HFFc6 (cell line): ENCODE data around the gene FHAD1. TPM values are rescaled to one million over a fixed set of nuclear protein-coding genes. Genes with fewer than 3 reads are reported as not detected.
A peak's percentile ranks its signal among the peaks of the same experiment; 100 is the strongest.

Experiments
- DNase-seq: peaks from one replicate; pipeline ENCODE4 v3.0.0-alpha.2; 2018
- H3K27ac Mint-ChIP-seq: 2 replicates; pipeline ENCODE4 v1.8.0; 2020; ENCODE audit warnings: mild to moderate bottlenecking, mixed read lengths
- H3K27me3 Mint-ChIP-seq: 2 replicates; pipeline ENCODE4 v1.8.0; 2021; ENCODE audit warnings: mild to moderate bottlenecking, moderate library complexity, mixed read lengths; ENCODE audit not compliant: insufficient read depth
- H3K36me3 Mint-ChIP-seq: 2 replicates; pipeline ENCODE4 v1.8.0; 2021; ENCODE audit warnings: low read depth, mixed read lengths
- H3K4me1 Mint-ChIP-seq: 2 replicates; pipeline ENCODE4 v1.8.0; 2020; ENCODE audit warnings: low read depth, mixed read lengths
- H3K4me3 Mint-ChIP-seq: 2 replicates; pipeline ENCODE4 v1.8.0; 2020; ENCODE audit warnings: mild to moderate bottlenecking, moderate library complexity, mixed read lengths
- H3K9me3 Mint-ChIP-seq: 2 replicates; pipeline ENCODE4 v1.8.0; 2020; ENCODE audit warnings: mild to moderate bottlenecking, mixed read lengths
- total RNA-seq, 6 experiments: library from RNA; stranded (reverse); fragmentation: NEBNext Ultra II Directional; extraction: Animal tissue kit (Norgen Biotek cat#: 25700); gene quantifications; 2 replicates in 1 of 6; 3 replicates in 5 of 6; pipeline ENCODE4 v1.2.3, GENCODE V29; 2021
- TF ChIP-seq, protein P1 (sequence below): fragments of 200-600 bp; sonication (generic); IDR thresholded peaks from 2 replicates; pipeline ENCODE4 v1.5.0; 2021; ENCODE audit warnings: antibody characterized with exemption, mild to moderate bottlenecking

FHAD1 gene
- total RNA-seq, 6 experiments from 2014 or later, result 0.16 to 0.25 TPM; not detected in 4

DNA sequence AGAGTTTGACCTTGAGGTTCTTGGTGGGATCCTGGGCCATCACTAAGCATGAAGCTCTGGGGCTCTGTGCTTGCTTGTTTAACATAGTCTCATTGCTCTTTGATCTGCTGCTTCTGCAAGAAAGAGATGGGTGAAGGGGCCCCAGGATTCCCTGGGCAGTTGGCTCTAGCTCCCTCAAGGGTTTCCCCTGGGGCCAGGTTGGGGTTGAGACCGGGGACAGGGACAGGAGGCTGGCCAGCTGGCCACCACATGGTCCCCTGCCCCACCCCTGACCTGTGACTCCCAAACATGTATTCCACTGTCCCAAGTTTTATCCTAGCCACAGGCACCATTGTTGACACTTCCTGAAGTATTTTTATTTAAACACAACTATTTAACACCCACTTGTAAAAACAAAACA is 69.5 kb downstream of the FHAD1 start:
- Mint-ChIP-seq H3K27ac (no peak overlapping the region), H3K27me3 (peaks cover 29% of the 10 kb centered on the region), H3K4me1 (no peaks in the 10 kb centered on the region), H3K9me3 (peaks cover 25% of the 10 kb centered on the region), H3K36me3 (peaks cover 11% of the 10 kb centered on the region), H3K4me3 (no peak overlapping the region)
- TF ChIP-seq, protein P1, sequence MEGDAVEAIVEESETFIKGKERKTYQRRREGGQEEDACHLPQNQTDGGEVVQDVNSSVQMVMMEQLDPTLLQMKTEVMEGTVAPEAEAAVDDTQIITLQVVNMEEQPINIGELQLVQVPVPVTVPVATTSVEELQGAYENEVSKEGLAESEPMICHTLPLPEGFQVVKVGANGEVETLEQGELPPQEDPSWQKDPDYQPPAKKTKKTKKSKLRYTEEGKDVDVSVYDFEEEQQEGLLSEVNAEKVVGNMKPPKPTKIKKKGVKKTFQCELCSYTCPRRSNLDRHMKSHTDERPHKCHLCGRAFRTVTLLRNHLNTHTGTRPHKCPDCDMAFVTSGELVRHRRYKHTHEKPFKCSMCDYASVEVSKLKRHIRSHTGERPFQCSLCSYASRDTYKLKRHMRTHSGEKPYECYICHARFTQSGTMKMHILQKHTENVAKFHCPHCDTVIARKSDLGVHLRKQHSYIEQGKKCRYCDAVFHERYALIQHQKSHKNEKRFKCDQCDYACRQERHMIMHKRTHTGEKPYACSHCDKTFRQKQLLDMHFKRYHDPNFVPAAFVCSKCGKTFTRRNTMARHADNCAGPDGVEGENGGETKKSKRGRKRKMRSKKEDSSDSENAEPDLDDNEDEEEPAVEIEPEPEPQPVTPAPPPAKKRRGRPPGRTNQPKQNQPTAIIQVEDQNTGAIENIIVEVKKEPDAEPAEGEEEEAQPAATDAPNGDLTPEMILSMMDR, result no peak
- no peak for DNase-seq

DNA sequence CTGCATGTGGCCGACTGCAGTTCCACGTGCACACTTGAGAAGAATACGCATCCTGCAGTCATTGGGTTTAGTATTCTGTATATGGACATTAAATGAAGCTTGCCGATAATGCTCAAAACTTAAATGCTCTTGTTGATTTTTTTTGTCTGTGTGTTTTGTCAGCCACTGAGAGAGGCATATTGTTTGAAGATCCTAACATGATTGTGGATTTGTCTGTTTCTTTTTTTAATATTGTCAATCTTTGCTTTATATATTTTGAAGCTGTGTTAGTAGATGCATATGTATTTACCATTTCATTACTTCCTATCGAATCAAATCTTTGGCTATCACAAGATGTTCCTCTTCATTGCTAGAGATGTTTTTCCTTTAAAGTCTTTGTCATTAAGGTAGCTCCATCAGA is 73.2 kb downstream of the FHAD1 start:
- peaks cover 15% of the 10 kb centered on the region for H3K9me3 Mint-ChIP-seq
- H3K4me3 Mint-ChIP-seq, result no peak overlapping the region
- no peak for DNase-seq
- peaks cover 20% of the 10 kb centered on the region for H3K4me1 Mint-ChIP-seq
- no peak overlapping the region for H3K27ac Mint-ChIP-seq
- peaks cover 19% of the 10 kb centered on the region for H3K27me3 Mint-ChIP-seq
- H3K36me3 Mint-ChIP-seq, result peaks cover 6% of the 10 kb centered on the region; the same call in 1 of the 2 replicates
- TF ChIP-seq, protein P1, result no peak

DNA sequence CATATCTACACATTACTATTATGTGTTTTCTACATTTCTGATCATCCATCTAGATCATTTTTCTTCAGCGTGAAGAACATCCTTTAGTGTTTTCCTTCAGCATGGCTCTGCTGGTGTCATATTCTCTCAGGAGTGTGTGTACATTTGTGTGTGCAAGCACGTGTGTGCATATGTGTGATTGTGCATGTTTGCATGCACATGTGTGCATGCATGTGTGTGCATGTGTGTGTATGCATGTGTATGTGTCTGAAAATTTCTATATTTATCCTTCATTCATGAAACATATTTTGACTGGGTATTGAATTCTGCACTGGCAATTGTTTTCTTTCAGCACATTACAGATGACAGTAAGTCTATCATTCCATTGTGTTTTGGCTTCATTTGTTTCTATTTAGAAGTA is 74.6 kb downstream of the FHAD1 start:
- TF ChIP-seq, protein P1, result no peak
- H3K4me1 Mint-ChIP-seq, result peaks cover 22% of the 10 kb centered on the region
- H3K36me3 Mint-ChIP-seq, result peaks cover 6% of the 10 kb centered on the region; the same call in 1 of the 2 replicates
- H3K27me3 Mint-ChIP-seq, result peaks cover 10% of the 10 kb centered on the region
- no peak overlapping the region for H3K27ac Mint-ChIP-seq
- H3K9me3 Mint-ChIP-seq, result peaks cover 15% of the 10 kb centered on the region
- DNase-seq, result no peak
- no peak overlapping the region for H3K4me3 Mint-ChIP-seq

DNA sequence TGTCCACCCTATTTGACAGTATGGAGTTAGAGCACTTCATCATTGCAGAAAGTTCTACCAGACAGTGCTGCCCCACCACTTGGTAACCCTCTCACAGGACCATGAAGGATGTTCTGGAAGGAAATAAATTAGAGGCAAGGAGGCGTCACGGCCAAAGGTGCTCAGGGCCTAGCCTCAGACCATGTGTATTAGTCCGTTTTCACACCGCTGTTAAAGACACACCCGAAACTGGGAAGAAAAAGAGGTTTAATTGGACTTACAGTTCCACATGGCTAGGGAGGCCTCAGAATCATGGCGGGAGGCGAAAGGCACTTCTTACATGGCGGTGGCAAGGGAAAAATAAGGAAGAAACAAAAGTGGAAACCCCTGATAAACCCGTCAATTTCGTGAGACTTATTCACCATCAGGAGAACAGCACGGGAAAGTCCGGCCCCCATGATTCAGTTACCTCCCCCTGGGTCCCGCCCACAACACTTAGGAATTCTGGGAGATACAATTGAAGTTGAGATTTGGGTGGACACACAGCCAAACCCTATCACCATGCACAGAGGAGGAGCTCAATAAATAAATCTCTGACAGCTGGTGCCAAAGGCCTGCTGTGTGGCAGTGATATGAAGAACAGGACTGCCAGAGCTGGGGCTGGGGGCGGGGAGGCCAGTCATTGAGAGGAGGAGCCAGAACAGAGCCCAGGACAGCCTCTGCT is 75.8 kb downstream of the FHAD1 start:
- Mint-ChIP-seq H3K4me1 (peaks cover 32% of the 10 kb centered on the region), H3K27ac (no peak overlapping the region), H3K36me3 (peaks cover 6% of the 10 kb centered on the region; the same call in 1 of the 2 replicates), H3K9me3 (peaks cover 15% of the 10 kb centered on the region), H3K4me3 (no peak overlapping the region), H3K27me3 (peaks cover 2% of the 10 kb centered on the region)
- no peak for DNase-seq
- TF ChIP-seq, protein P1, result no peak

DNA sequence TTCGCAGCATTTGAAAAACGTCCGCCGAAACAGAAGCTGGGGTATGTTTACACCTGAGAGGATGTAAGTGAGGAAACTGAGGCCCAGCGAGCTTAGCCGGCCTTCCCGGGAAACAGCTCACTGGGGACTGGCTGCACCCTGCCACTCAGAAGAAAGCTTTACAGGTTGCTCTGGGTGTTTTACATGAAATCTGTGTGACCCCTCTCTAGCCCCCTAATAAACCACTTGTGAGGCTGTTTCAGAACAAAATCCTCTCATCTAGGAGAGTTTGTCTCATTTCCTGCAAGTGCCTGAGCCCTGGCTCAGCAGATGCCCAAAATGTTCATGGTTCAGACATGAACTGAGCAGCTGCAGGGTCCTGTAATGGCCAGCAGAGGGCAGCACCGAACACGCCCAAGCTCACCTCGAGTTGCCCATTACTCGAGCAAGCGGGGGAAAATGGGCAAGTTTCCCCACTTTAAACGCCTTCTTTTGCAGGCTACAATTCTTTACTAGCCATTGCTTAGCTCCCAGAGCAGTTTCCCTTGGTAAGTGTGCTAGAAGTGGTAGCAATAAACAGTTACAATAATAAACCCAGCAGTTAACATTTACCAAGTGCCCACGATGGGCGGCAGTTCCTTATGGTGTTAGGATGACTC is 76.4 kb downstream of the FHAD1 start:
- Mint-ChIP-seq H3K4me3 (peak overlapping the region; percentile 36; the same call in 1 of the 2 replicates), H3K9me3 (peaks cover 15% of the 10 kb centered on the region), H3K36me3 (peaks cover 6% of the 10 kb centered on the region; the same call in 1 of the 2 replicates), H3K27ac (no peak overlapping the region), H3K4me1 (peaks cover 37% of the 10 kb centered on the region), H3K27me3 (peaks cover 1% of the 10 kb centered on the region)
- DNase-seq, result peak; percentile 62
- TF ChIP-seq, protein P1, result peak; percentile 100
